ENCODE results near the gene TXNDC15. TPM values are rescaled to one million over a fixed set of nuclear protein-coding genes. Genes with fewer than 3 reads are reported as not detected.
"Not testable (repeated sequence)": the region's sequence is repeated elsewhere in the genome, so short reads cannot be mapped to it uniquely, and the experiment has no call there.

Gene TXNDC15
- total RNA-seq, 1 experiment from 2014 or later, result 81.3 TPM

GRCh38 chr5:134874831-134875655 lies 872 bp downstream of the TXNDC15 start:
- in situ Hi-C loops (cut with HindIII; ENCODE audit: low sequenced_read_pairs), result no loop called here
- DNase-seq (ENCODE audit: low spot score), result peak; percentile 86

- no peak for DNase-seq (ENCODE audit: low spot score)
- in situ Hi-C loops (cut with HindIII; ENCODE audit: low sequenced_read_pairs), result no loop called here
Measured at GRCh38 chr5:134877159-134877558, 3.0 kb downstream of the TXNDC15 start.

- DNase-seq (ENCODE audit: low spot score), result no peak
- in situ Hi-C loops (cut with HindIII; ENCODE audit: low sequenced_read_pairs), result no loop called here
Measured at GRCh38 chr5:134878403-134878802, 4.2 kb downstream of the TXNDC15 start.

- in situ Hi-C loops (cut with HindIII; ENCODE audit: low sequenced_read_pairs), result no loop called here
- DNase-seq (ENCODE audit: low spot score), result no peak
Measured at GRCh38 chr5:134879456-134879855, 5.3 kb downstream of the TXNDC15 start.

- in situ Hi-C loops (cut with HindIII; ENCODE audit: low sequenced_read_pairs), result not testable (repeated sequence)
Measured at GRCh38 chr5:134880937-134881336, 6.8 kb downstream of the TXNDC15 start.

GRCh38 chr5:134881711-134882110 lies 7.5 kb downstream of the TXNDC15 start:
- in situ Hi-C loops (cut with HindIII; ENCODE audit: low sequenced_read_pairs); DNase-seq (ENCODE audit: low spot score): not testable (repeated sequence)

More at GRCh38 chr5:134880937-134881336, 6.8 kb downstream of the TXNDC15 start:
- not testable (repeated sequence) for DNase-seq (ENCODE audit: low spot score)

GRCh38 chr5:134887593-134888159 lies 13.5 kb downstream of the TXNDC15 start:
- DNase-seq (ENCODE audit: low spot score), result no peak
- in situ Hi-C loops (cut with HindIII; ENCODE audit: low sequenced_read_pairs), result no loop called here

- no peak for DNase-seq (ENCODE audit: low spot score)
- in situ Hi-C loops (cut with HindIII; ENCODE audit: low sequenced_read_pairs), result no loop called here
Measured at GRCh38 chr5:134889335-134889734, 15.2 kb downstream of the TXNDC15 start.

- DNase-seq (ENCODE audit: low spot score), result no peak
- in situ Hi-C loops (cut with HindIII; ENCODE audit: low sequenced_read_pairs), result no loop called here
Measured at GRCh38 chr5:134891473-134891872, 17.3 kb downstream of the TXNDC15 start.

GRCh38 chr5:134892282-134892681 lies 18.1 kb downstream of the TXNDC15 start:
- in situ Hi-C loops (cut with HindIII; ENCODE audit: low sequenced_read_pairs), result no loop called here
- DNase-seq (ENCODE audit: low spot score), result no peak

GRCh38 chr5:134892926-134893325 lies 18.8 kb downstream of the TXNDC15 start:
- in situ Hi-C loops (cut with HindIII; ENCODE audit: low sequenced_read_pairs), result no loop called here
- no peak for DNase-seq (ENCODE audit: low spot score)

- no peak for DNase-seq (ENCODE audit: low spot score)
- in situ Hi-C loops (cut with HindIII; ENCODE audit: low sequenced_read_pairs), result no loop called here
Measured at GRCh38 chr5:134893748-134894505, 19.8 kb downstream of the TXNDC15 start.

GRCh38 chr5:134902071-134902801 lies 28.1 kb downstream of the TXNDC15 start:
- no peak for DNase-seq (ENCODE audit: low spot score)
- in situ Hi-C loops (cut with HindIII; ENCODE audit: low sequenced_read_pairs), result no loop called here

- DNase-seq (ENCODE audit: low spot score), result peak; percentile 82
- in situ Hi-C loops (cut with HindIII; ENCODE audit: low sequenced_read_pairs), result no loop called here
Measured at GRCh38 chr5:134904610-134905245, 30.6 kb downstream of the TXNDC15 start, which contains the start of gene PCBD2. Gene PCBD2, plus strand, starts transcription at chr5:134905131. Its CDS starts 9 bp downstream, at chr5:134905140.

GRCh38 chr5:134905246-134905996 lies 31.2 kb downstream of the TXNDC15 start:
- in situ Hi-C loops (cut with HindIII; ENCODE audit: low sequenced_read_pairs), result no loop called here

GRCh38 chr5:134906811-134907210 lies 32.6 kb downstream of the TXNDC15 start:
- in situ Hi-C loops (cut with HindIII; ENCODE audit: low sequenced_read_pairs), result no loop called here
- no peak for DNase-seq (ENCODE audit: low spot score)

More at GRCh38 chr5:134905246-134905996, 31.2 kb downstream of the TXNDC15 start:
- DNase-seq (ENCODE audit: low spot score), result peak; percentile 78

- in situ Hi-C loops (cut with HindIII; ENCODE audit: low sequenced_read_pairs); DNase-seq (ENCODE audit: low spot score): not testable (repeated sequence)
Measured at GRCh38 chr5:134910752-134911151, 36.6 kb downstream of the TXNDC15 start.
